Measurements from ENCODE around the gene TACC2.

Gene TACC2

GRCh38 chr10:122291739-122292138, 302.8 kb downstream of the TACC2 start:
- H3K9me3 Mint-ChIP-seq, result no peaks in the 10 kb centered on the region
- H3K4me1 Mint-ChIP-seq (ENCODE audit: low read depth), result peaks cover 7% of the 10 kb centered on the region
- H3K27ac Mint-ChIP-seq, result no peak overlapping the region
- H3K27me3 Mint-ChIP-seq (ENCODE audit: low read depth), result no peaks in the 10 kb centered on the region
- no peaks in the 10 kb centered on the region for H3K36me3 Mint-ChIP-seq (ENCODE audit: low read depth)
- H3K4me3 Mint-ChIP-seq, result no peak overlapping the region

- Mint-ChIP-seq H3K36me3 (ENCODE audit: low read depth) (no peaks in the 10 kb centered on the region), H3K9me3 (no peaks in the 10 kb centered on the region)
Observed at GRCh38 chr10:122292376-122292775, 303.4 kb downstream of the TACC2 start.

GRCh38 chr10:122293156-122293960, 304.4 kb downstream of the TACC2 start:
- H3K27ac Mint-ChIP-seq, result no peak overlapping the region
- H3K9me3 Mint-ChIP-seq, result no peaks in the 10 kb centered on the region
- H3K4me1 Mint-ChIP-seq (ENCODE audit: low read depth), result peaks cover 7% of the 10 kb centered on the region
- no peaks in the 10 kb centered on the region for H3K27me3 Mint-ChIP-seq (ENCODE audit: low read depth)
- no peak overlapping the region for H3K4me3 Mint-ChIP-seq
- H3K36me3 Mint-ChIP-seq (ENCODE audit: low read depth), result no peaks in the 10 kb centered on the region

More at GRCh38 chr10:122292376-122292775, 303.4 kb downstream of the TACC2 start:
- H3K4me3 Mint-ChIP-seq, result no peak overlapping the region
- H3K27ac Mint-ChIP-seq, result no peak overlapping the region
- H3K4me1 Mint-ChIP-seq (ENCODE audit: low read depth), result peaks cover 7% of the 10 kb centered on the region
- H3K27me3 Mint-ChIP-seq (ENCODE audit: low read depth), result no peaks in the 10 kb centered on the region

- Mint-ChIP-seq H3K36me3 (ENCODE audit: low read depth) (no peaks in the 10 kb centered on the region), H3K4me3 (no peak overlapping the region), H3K4me1 (ENCODE audit: low read depth) (peaks cover 7% of the 10 kb centered on the region), H3K27me3 (ENCODE audit: low read depth) (no peaks in the 10 kb centered on the region), H3K9me3 (no peaks in the 10 kb centered on the region), H3K27ac (no peak overlapping the region)
Observed at GRCh38 chr10:122293961-122294380, 305.0 kb downstream of the TACC2 start.

GRCh38 chr10:122294511-122295450, 305.8 kb downstream of the TACC2 start:
- H3K27me3 Mint-ChIP-seq (ENCODE audit: low read depth), result no peaks in the 10 kb centered on the region
- H3K9me3 Mint-ChIP-seq, result no peaks in the 10 kb centered on the region
- peaks cover 7% of the 10 kb centered on the region for H3K4me1 Mint-ChIP-seq (ENCODE audit: low read depth)
- H3K4me3 Mint-ChIP-seq, result no peak overlapping the region
- H3K27ac Mint-ChIP-seq, result no peak overlapping the region
- no peaks in the 10 kb centered on the region for H3K36me3 Mint-ChIP-seq (ENCODE audit: low read depth)

- H3K4me1 Mint-ChIP-seq (ENCODE audit: low read depth), result peaks cover 7% of the 10 kb centered on the region
- H3K27me3 Mint-ChIP-seq (ENCODE audit: low read depth), result no peaks in the 10 kb centered on the region
- no peaks in the 10 kb centered on the region for H3K36me3 Mint-ChIP-seq (ENCODE audit: low read depth)
- no peak overlapping the region for H3K4me3 Mint-ChIP-seq
- no peaks in the 10 kb centered on the region for H3K9me3 Mint-ChIP-seq
- no peak overlapping the region for H3K27ac Mint-ChIP-seq
Observed at GRCh38 chr10:122295451-122295809, 306.5 kb downstream of the TACC2 start.

GRCh38 chr10:122296363-122297120, 307.6 kb downstream of the TACC2 start:
- no peaks in the 10 kb centered on the region for H3K9me3 Mint-ChIP-seq
- no peaks in the 10 kb centered on the region for H3K36me3 Mint-ChIP-seq (ENCODE audit: low read depth)
- no peak overlapping the region for H3K27ac Mint-ChIP-seq
- H3K27me3 Mint-ChIP-seq (ENCODE audit: low read depth), result no peaks in the 10 kb centered on the region
- H3K4me3 Mint-ChIP-seq, result no peak overlapping the region
- peaks cover 7% of the 10 kb centered on the region for H3K4me1 Mint-ChIP-seq (ENCODE audit: low read depth)

GRCh38 chr10:122297583-122297982, 308.6 kb downstream of the TACC2 start:
- H3K27ac Mint-ChIP-seq, result no peak overlapping the region
- peaks cover 7% of the 10 kb centered on the region for H3K4me1 Mint-ChIP-seq (ENCODE audit: low read depth)

GRCh38 chr10:122298206-122298597, 309.2 kb downstream of the TACC2 start:
- H3K4me3 Mint-ChIP-seq, result no peak overlapping the region
- H3K4me1 Mint-ChIP-seq (ENCODE audit: low read depth), result peaks cover 7% of the 10 kb centered on the region
- H3K27me3 Mint-ChIP-seq (ENCODE audit: low read depth), result no peaks in the 10 kb centered on the region
- H3K36me3 Mint-ChIP-seq (ENCODE audit: low read depth), result no peaks in the 10 kb centered on the region
- H3K27ac Mint-ChIP-seq, result no peak overlapping the region
- no peaks in the 10 kb centered on the region for H3K9me3 Mint-ChIP-seq

More at GRCh38 chr10:122297583-122297982, 308.6 kb downstream of the TACC2 start:
- no peaks in the 10 kb centered on the region for H3K36me3 Mint-ChIP-seq (ENCODE audit: low read depth)
- no peaks in the 10 kb centered on the region for H3K9me3 Mint-ChIP-seq
- no peak overlapping the region for H3K4me3 Mint-ChIP-seq
- H3K27me3 Mint-ChIP-seq (ENCODE audit: low read depth), result no peaks in the 10 kb centered on the region

- H3K36me3 Mint-ChIP-seq (ENCODE audit: low read depth), result no peaks in the 10 kb centered on the region
- H3K4me3 Mint-ChIP-seq, result no peak overlapping the region
- no peaks in the 10 kb centered on the region for H3K27me3 Mint-ChIP-seq (ENCODE audit: low read depth)
- H3K9me3 Mint-ChIP-seq, result no peaks in the 10 kb centered on the region
- peaks cover 7% of the 10 kb centered on the region for H3K4me1 Mint-ChIP-seq (ENCODE audit: low read depth)
- H3K27ac Mint-ChIP-seq, result no peak overlapping the region
Observed at GRCh38 chr10:122298598-122299301, 309.8 kb downstream of the TACC2 start.

- Mint-ChIP-seq H3K27ac (no peak overlapping the region), H3K4me3 (no peak overlapping the region), H3K36me3 (ENCODE audit: low read depth) (no peaks in the 10 kb centered on the region), H3K4me1 (ENCODE audit: low read depth) (peaks cover 7% of the 10 kb centered on the region), H3K27me3 (ENCODE audit: low read depth) (no peaks in the 10 kb centered on the region), H3K9me3 (no peaks in the 10 kb centered on the region)
Observed at GRCh38 chr10:122299423-122300075, 310.6 kb downstream of the TACC2 start.

- Mint-ChIP-seq H3K4me1 (ENCODE audit: low read depth) (no peaks in the 10 kb centered on the region), H3K9me3 (peaks cover 10% of the 10 kb centered on the region), H3K36me3 (ENCODE audit: low read depth) (no peaks in the 10 kb centered on the region), H3K27ac (no peak overlapping the region), H3K27me3 (ENCODE audit: low read depth) (no peaks in the 10 kb centered on the region), H3K4me3 (no peak overlapping the region)
Observed at GRCh38 chr10:122301055-122301810, 312.3 kb downstream of the TACC2 start.

- Mint-ChIP-seq H3K4me1 (ENCODE audit: low read depth) (no peaks in the 10 kb centered on the region), H3K36me3 (ENCODE audit: low read depth) (no peaks in the 10 kb centered on the region), H3K9me3 (peaks cover 11% of the 10 kb centered on the region), H3K27ac (no peak overlapping the region), H3K27me3 (ENCODE audit: low read depth) (no peaks in the 10 kb centered on the region), H3K4me3 (no peak overlapping the region)
Observed at GRCh38 chr10:122301811-122302115, 312.8 kb downstream of the TACC2 start.

Measured in T-helper 1 cell treated with Interleukin-12 subunit alpha and Interleukin-12 subunit beta and Interleukin-4 antibody, amounts not matched to agents 30 μg/mL and 1 μg/mL, for 36 hours (primary cell).